Liver (tissue), 9 donors: ENCODE results near the gene IFNGR2. TPM values are rescaled to one million over a fixed set of nuclear protein-coding genes. Genes with fewer than 3 reads are reported as not detected.
"Not testable (repeated sequence)": the region's sequence is repeated elsewhere in the genome, so short reads cannot be mapped to it uniquely, and the experiment has no call there.

Experiments used
- DNase-seq: peaks from one replicate; pipeline ENCODE4 v3.0.0-alpha.2; 2017; ENCODE audit warnings: low spot score
- H3K27ac ChIP-seq, 2 donors: one replicate each; pipeline ENCODE4 v1.7.0; 2013; ENCODE audit warnings: inconsistent platforms in 2 of 2, low read length in 2 of 2, control low read depth in 1 of 2, low read depth in 1 of 2, mild to moderate bottlenecking in 1 of 2
- H3K27me3 ChIP-seq, 4 donors: one replicate each; pipeline versions ENCODE4 v1.6.1 to v1.7.0; 2013; ENCODE audit warnings: low read length in 3 of 4, inconsistent platforms in 1 of 4, mild to moderate bottlenecking in 1 of 4, moderate library complexity in 1 of 4; ENCODE audit not compliant: control insufficient read depth in 4 of 4, insufficient read depth in 4 of 4
- H3K36me3 ChIP-seq, 4 donors: one replicate each; pipeline versions ENCODE4 v1.6.1 to v1.7.0; 2013; ENCODE audit warnings: low read length in 3 of 4, mild to moderate bottlenecking in 3 of 4, low read depth in 1 of 4, moderate library complexity in 1 of 4; ENCODE audit not compliant: control insufficient read depth in 4 of 4, insufficient read depth in 3 of 4
- H3K4me1 ChIP-seq, 4 donors: one replicate each; pipeline versions ENCODE4 v1.6.1 to v1.7.0; 2013; ENCODE audit warnings: low read length in 3 of 4, mild to moderate bottlenecking in 3 of 4, moderate library complexity in 1 of 4; ENCODE audit not compliant: control insufficient read depth in 4 of 4, insufficient read depth in 4 of 4
- H3K4me3 ChIP-seq, 3 donors: one replicate each; pipeline versions ENCODE4 v1.6.1 to v1.7.0; 2013; ENCODE audit warnings: low read length in 3 of 3, control low read depth in 1 of 3, low read depth in 1 of 3, mild to moderate bottlenecking in 1 of 3
- H3K9ac ChIP-seq, 2 donors: one replicate each; pipeline ENCODE4 v1.7.0; 2013; ENCODE audit warnings: low read length in 2 of 2, mild to moderate bottlenecking in 2 of 2, moderate library complexity in 2 of 2, control low read depth in 1 of 2, low read depth in 1 of 2
- H3K9me3 ChIP-seq, 4 donors: one replicate each; pipeline versions ENCODE4 v1.6.1 to v1.7.0; 2013; ENCODE audit warnings: low read length in 3 of 4; ENCODE audit not compliant: control insufficient read depth in 4 of 4
- ATF3 ChIP-seq: IDR thresholded peaks from 2 replicates; pipeline ENCODE4 v1.6.1; 2016; ENCODE audit warnings: antibody characterized with exemption
- EGR1 ChIP-seq, 2 donors: IDR thresholded peaks; 2 replicates each; pipeline ENCODE4 v1.6.1; 2016 to 2018; ENCODE audit warnings: antibody characterized with exemption in 2 of 2, low read depth in 2 of 2
- FOXA2 ChIP-seq: IDR thresholded peaks from 2 replicates; pipeline ENCODE4 v1.6.1; 2016; ENCODE audit warnings: antibody characterized with exemption
- GABPA ChIP-seq, 2 donors: IDR thresholded peaks in 1 of 2; conservative IDR thresholded peaks in 1 of 2; 2 replicates each; pipeline ENCODE4 v1.6.1; 2016; ENCODE audit warnings: antibody characterized with exemption in 2 of 2, mild to moderate bottlenecking in 1 of 2, moderate library complexity in 1 of 2
- HNF4G ChIP-seq: IDR thresholded peaks from 2 replicates; pipeline ENCODE4 v1.6.1; 2016; ENCODE audit warnings: antibody characterized with exemption
- JUND ChIP-seq, 2 donors: IDR thresholded peaks; 2 replicates each; pipeline ENCODE4 v1.6.1; 2016; ENCODE audit warnings: antibody characterized with exemption in 2 of 2
- NR2F2 ChIP-seq: IDR thresholded peaks from 2 replicates; pipeline ENCODE4 v1.6.1; 2016; ENCODE audit warnings: antibody characterized with exemption
- RAD21 ChIP-seq, 2 donors: IDR thresholded peaks; 2 replicates each; pipeline ENCODE4 v1.6.1; 2016; ENCODE audit warnings: antibody characterized with exemption in 2 of 2, mild to moderate bottlenecking in 2 of 2
- RXRA ChIP-seq, 2 donors: IDR thresholded peaks; 2 replicates each; pipeline ENCODE4 v1.6.1; 2017 to 2018; ENCODE audit warnings: antibody characterized with exemption in 2 of 2, mild to moderate bottlenecking in 1 of 2
- TAF1 ChIP-seq: conservative IDR thresholded peaks from 2 replicates; pipeline ENCODE4 v1.6.1; 2016; ENCODE audit warnings: antibody characterized with exemption, mild to moderate bottlenecking
- YY1 ChIP-seq: IDR thresholded peaks from 2 replicates; pipeline ENCODE4 v1.6.1; 2016; ENCODE audit warnings: antibody characterized with exemption, mild to moderate bottlenecking
- ZBTB33 ChIP-seq: IDR thresholded peaks from 2 replicates; pipeline ENCODE4 v1.6.1; 2016; ENCODE audit warnings: antibody characterized with exemption
- WGBS: extraction: QIAGEN DNeasy Blood & Tissue Kit; methylation state at CpG from one replicate; pipeline ENCODE4 v1.1.7; 2013; 5-methylcytosine and 5-hydroxymethylcytosine counted together
- polyA plus RNA-seq, 2 donors: library from polyadenylated mRNA; stranded (reverse) in 1 of 2; unstranded in 1 of 2; fragments of 200-250 nt in 1 of 2; fragments of >200 nt in 1 of 2; fragmentation: Nextera tagmentation in 1 of 2; extraction: Ambion mirVana in 1 of 2; gene quantifications; one replicate each; pipeline versions ENCODE4 v1.2.1 to v1.2.3, GENCODE V29; 2013 to 2015
- total RNA-seq, 2 donors: library from RNA; depleted of rRNA; stranded (reverse); fragments of >200 nt; gene quantifications; one replicate each; pipeline ENCODE4 v1.2.3, GENCODE V29; 2014
- TF ChIP-seq, protein P1 (sequence below): fragments of 150-350 bp; IDR thresholded peaks from 2 replicates; pipeline ENCODE4 v1.5.1; 2017; ENCODE audit warnings: improper control_type of control experiment, low read depth, low read length; ENCODE audit not compliant: missing input control
- donor health status: healthy.
- donor health status: healthy.
- donor health status: healthy.
- donor health status: healthy.
- donor health status: healthy.

Gene IFNGR2
- total and polyA plus RNA-seq, 4 donors = 23.0 to 24.3 (median 23.4) TPM

DNA sequence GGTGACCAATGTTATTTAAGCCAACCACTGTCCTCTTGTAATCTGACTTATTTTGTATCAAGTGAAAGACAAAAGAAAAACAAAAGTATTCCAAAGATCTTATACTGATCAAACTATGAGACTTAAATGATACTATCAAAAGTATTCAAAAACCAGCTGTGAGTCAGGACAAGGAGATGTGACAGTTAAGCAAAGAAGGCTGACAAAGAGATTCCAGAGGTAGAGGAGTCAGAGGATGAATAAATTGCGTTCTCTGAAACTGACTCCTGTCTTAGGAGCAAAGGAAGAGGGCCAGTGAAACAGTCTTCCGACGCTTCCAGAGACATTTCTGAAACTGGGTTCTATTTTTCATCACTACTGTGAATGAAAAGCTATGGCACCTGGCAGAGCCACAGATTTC, 55.6 kb downstream of the IFNGR2 start:
- peaks cover 0 to 4% (median 3%) of the 10 kb centered on the region in 4 donors for H3K36me3 ChIP-seq
- H3K9ac ChIP-seq = no peak overlapping the region
- no peak for DNase-seq
- H3K4me3 ChIP-seq = no peak overlapping the region
- no peaks in the 10 kb centered on the region for H3K9me3 ChIP-seq
- TF ChIP-seq HNF4G (no peak), FOXA2 (no peak), EGR1 (IDR thresholded peaks at IDR 0.05; ENCODE audit: low read depth in 2 of 2) (no peak), YY1 (no peak), RAD21 (IDR thresholded peaks at IDR 0.05) (no peak), GABPA (IDR thresholded peaks at IDR 0.05 in 1 of 2, conservative IDR thresholded peaks at IDR 0.05 in 1 of 2) (no peak), JUND (IDR thresholded peaks at IDR 0.05) (no peak), ATF3 (no peak), ZBTB33 (no peak)
- TF ChIP-seq, protein P1, sequence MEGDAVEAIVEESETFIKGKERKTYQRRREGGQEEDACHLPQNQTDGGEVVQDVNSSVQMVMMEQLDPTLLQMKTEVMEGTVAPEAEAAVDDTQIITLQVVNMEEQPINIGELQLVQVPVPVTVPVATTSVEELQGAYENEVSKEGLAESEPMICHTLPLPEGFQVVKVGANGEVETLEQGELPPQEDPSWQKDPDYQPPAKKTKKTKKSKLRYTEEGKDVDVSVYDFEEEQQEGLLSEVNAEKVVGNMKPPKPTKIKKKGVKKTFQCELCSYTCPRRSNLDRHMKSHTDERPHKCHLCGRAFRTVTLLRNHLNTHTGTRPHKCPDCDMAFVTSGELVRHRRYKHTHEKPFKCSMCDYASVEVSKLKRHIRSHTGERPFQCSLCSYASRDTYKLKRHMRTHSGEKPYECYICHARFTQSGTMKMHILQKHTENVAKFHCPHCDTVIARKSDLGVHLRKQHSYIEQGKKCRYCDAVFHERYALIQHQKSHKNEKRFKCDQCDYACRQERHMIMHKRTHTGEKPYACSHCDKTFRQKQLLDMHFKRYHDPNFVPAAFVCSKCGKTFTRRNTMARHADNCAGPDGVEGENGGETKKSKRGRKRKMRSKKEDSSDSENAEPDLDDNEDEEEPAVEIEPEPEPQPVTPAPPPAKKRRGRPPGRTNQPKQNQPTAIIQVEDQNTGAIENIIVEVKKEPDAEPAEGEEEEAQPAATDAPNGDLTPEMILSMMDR = no peak
- no peaks in the 10 kb centered on the region for H3K27me3 ChIP-seq
- H3K27ac ChIP-seq = no peak overlapping the region
- peaks cover 0 to 22% (median 16%) of the 10 kb centered on the region in 4 donors for H3K4me1 ChIP-seq
- 97% methylated on average over 3 of the region's 3 CpGs for WGBS

GRCh38 chr21:33461538-33462250, 58.5 kb downstream of the IFNGR2 start:
- TF ChIP-seq TAF1 (no peak), NR2F2 (no peak), RXRA (IDR thresholded peaks at IDR 0.05) (peak in 1 of 2 donors; percentile 5), YY1 (peak; percentile 86), EGR1 (IDR thresholded peaks at IDR 0.05; ENCODE audit: low read depth in 2 of 2) (no peak), RAD21 (IDR thresholded peaks at IDR 0.05) (no peak)
- 59% methylated on average over 5 of the region's 5 CpGs for whole genome bisulfite sequencing
- Histone ChIP-seq H3K9me3 (no peaks in the 10 kb centered on the region), H3K4me1 (peaks cover 0 to 11% (median 7%) of the 10 kb centered on the region in 4 donors), H3K27ac (no peak overlapping the region), H3K36me3 (peaks cover 0 to 3% (median 2%) of the 10 kb centered on the region in 4 donors), H3K9ac (peak overlapping the region in 1 of 2 donors; percentile 32), H3K27me3 (no peaks in the 10 kb centered on the region), H3K4me3 (no peak overlapping the region)
- no peak for DNase-seq

GRCh38 chr21:33469183-33469582, 66.0 kb downstream of the IFNGR2 start:
- H3K4me3 ChIP-seq, H3K27ac ChIP-seq, H3K36me3 ChIP-seq, H3K4me1 ChIP-seq, H3K9ac ChIP-seq, DNase-seq, H3K27me3 ChIP-seq, H3K9me3 ChIP-seq: not testable (repeated sequence)
- 95% methylated on average over 4 of the region's 4 CpGs for WGBS
